K562 (cell line): Measurements from ENCODE around the gene DEGS1. TPM values are rescaled to one million over a fixed set of nuclear protein-coding genes. Genes with fewer than 3 reads are reported as not detected.

Experiments used
- CREB5 ChIP-seq: fragments of 250-450 bp; sonication (Bioruptor Pico); IDR thresholded peaks from 2 replicates; pipeline ENCODE4 v1.5.0; 2020; ENCODE audit warnings: mild to moderate bottlenecking
- GTF2A2 ChIP-seq: IDR thresholded peaks from 2 replicates; pipeline ENCODE4 v1.6.1; 2016; ENCODE audit warnings: mild to moderate bottlenecking, missing genetic modification characterization, missing compliant biosample characterization
- KDM4B ChIP-seq, 2 experiments: fragments of 450-650 bp in 1 of 2; sonication (generic) in 1 of 2; IDR thresholded peaks; 2 replicates each; pipeline ENCODE4 v1.6.1; 2016 to 2017; ENCODE audit warnings: borderline replicate concordance in 2 of 2, antibody characterized with exemption in 1 of 2, low read depth in 1 of 2, mild to moderate bottlenecking in 1 of 2
- MCM5 ChIP-seq: fragments of 450-650 bp; IDR thresholded peaks from 2 replicates; pipeline ENCODE4 v1.6.1; 2016; ENCODE audit warnings: low read depth
- MED1 ChIP-seq: sonication (generic); formaldehyde crosslinking; IDR thresholded peaks from 2 replicates; pipeline ENCODE4 v1.8.1; 2023; ENCODE audit warnings: missing genetic modification reagents, borderline replicate concordance
- MTA2 ChIP-seq: fragments of 450-650 bp; IDR thresholded peaks from 2 replicates; pipeline ENCODE4 v1.6.1; 2016; ENCODE audit warnings: low read depth
- NEUROD1 ChIP-seq: fragments of 150-350 bp; IDR thresholded peaks from 2 replicates; pipeline ENCODE4 v1.6.1; 2014; ENCODE audit warnings: borderline replicate concordance, low read length, low read depth; ENCODE audit not compliant: partially characterized antibody
- NONO ChIP-seq, 2 experiments: fragments of 200-400 bp in 1 of 2; fragments of 450-650 bp in 1 of 2; formaldehyde crosslinking in 1 of 2; IDR thresholded peaks; 2 replicates each; pipeline ENCODE4 v1.6.1; 2017; ENCODE audit warnings: low read depth in 2 of 2, mild to moderate bottlenecking in 2 of 2, moderate library complexity in 2 of 2, low read length in 1 of 2
- NRF1 ChIP-seq, 2 experiments: fragments of 450-650 bp; IDR thresholded peaks in 1 of 2; conservative IDR thresholded peaks in 1 of 2; 2 replicates each; pipeline ENCODE4 v1.6.1; 2014; ENCODE audit warnings: mild to moderate bottlenecking in 2 of 2
- PHB ChIP-seq: fragments of 250-450 bp; sonication (Bioruptor Pico); IDR thresholded peaks from 2 replicates; pipeline ENCODE4 v1.5.0; 2021
- RCOR1 ChIP-seq, 2 experiments: IDR thresholded peaks; 2 replicates each; pipeline ENCODE4 v1.6.1; 2012; ENCODE audit warnings: low read depth in 2 of 2, low read length in 2 of 2, borderline replicate concordance in 1 of 2, improper control_type of control experiment in 1 of 2
- TFAP4 ChIP-seq: sonication (generic); formaldehyde crosslinking; IDR thresholded peaks from 2 replicates; pipeline ENCODE4 v1.8.0; 2022; ENCODE audit warnings: missing genetic modification reagents, mild to moderate bottlenecking, moderate library complexity, borderline replicate concordance
- ZNF165 ChIP-seq: fragments of 250-450 bp; sonication (Bioruptor Pico); IDR thresholded peaks from 2 replicates; pipeline ENCODE4 v1.4.0; 2020; ENCODE audit warnings: borderline replicate concordance
- polyA plus RNA-seq, 8 experiments: library from polyadenylated mRNA; depleted of rRNA in 4 of 8; stranded (reverse) in 5 of 8; unstranded in 3 of 8; fragments of >200 nt; fragmentation: Nextera tagmentation in 2 of 8; fragmentation: Illumina TruSeq in 1 of 8; extraction: Ambion mirVana in 2 of 8; extraction: Trizol in 1 of 8; gene quantifications; 2 replicates each; pipeline versions ENCODE4 v1.2.1 to v1.2.3, GENCODE V29; 2011 to 2014; ENCODE audit warnings: inconsistent platforms in 1 of 8, missing spikeins in 1 of 8
- total RNA-seq, 7 experiments: library from RNA; depleted of rRNA in 6 of 7; stranded (reverse); fragments of >200 nt in 6 of 7; fragmentation: Illumina TruSeq in 2 of 7; extraction: Trizol in 2 of 7; gene quantifications; 2 replicates each; pipeline versions ENCODE4 v1.2.1 to v1.2.3, GENCODE V29; 2011 to 2021; ENCODE audit warnings: low replicate concordance in 1 of 7
- TF ChIP-seq, protein P1 (sequence below), 2 experiments: fragments of 450-650 bp in 1 of 2; IDR thresholded peaks; 2 replicates each; pipeline ENCODE4 v1.6.1; 2011 to 2017; ENCODE audit warnings: low read depth in 2 of 2, antibody characterized with exemption in 1 of 2, borderline replicate concordance in 1 of 2, low read length in 1 of 2, mild to moderate bottlenecking in 1 of 2, mixed read lengths in 1 of 2; ENCODE audit not compliant: control insufficient read depth in 1 of 2
- TF ChIP-seq, protein P2 (sequence below): fragments of 450-650 bp; IDR thresholded peaks from 2 replicates; pipeline ENCODE4 v1.6.1; 2017; ENCODE audit warnings: antibody characterized with exemption, mild to moderate bottlenecking
- TF ChIP-seq, protein P3 (sequence below): sonication (generic); formaldehyde crosslinking; IDR thresholded peaks from 2 replicates; pipeline ENCODE4 v1.5.0; 2020; ENCODE audit warnings: missing genetic modification reagents

DEGS1 gene
- total and polyA plus RNA-seq, 9 of the 15 experiments (the other 6 are each of a cell fraction or from before 2014, with no cell fraction given): 12.3 to 95.0 (median 38.8) TPM

DNA sequence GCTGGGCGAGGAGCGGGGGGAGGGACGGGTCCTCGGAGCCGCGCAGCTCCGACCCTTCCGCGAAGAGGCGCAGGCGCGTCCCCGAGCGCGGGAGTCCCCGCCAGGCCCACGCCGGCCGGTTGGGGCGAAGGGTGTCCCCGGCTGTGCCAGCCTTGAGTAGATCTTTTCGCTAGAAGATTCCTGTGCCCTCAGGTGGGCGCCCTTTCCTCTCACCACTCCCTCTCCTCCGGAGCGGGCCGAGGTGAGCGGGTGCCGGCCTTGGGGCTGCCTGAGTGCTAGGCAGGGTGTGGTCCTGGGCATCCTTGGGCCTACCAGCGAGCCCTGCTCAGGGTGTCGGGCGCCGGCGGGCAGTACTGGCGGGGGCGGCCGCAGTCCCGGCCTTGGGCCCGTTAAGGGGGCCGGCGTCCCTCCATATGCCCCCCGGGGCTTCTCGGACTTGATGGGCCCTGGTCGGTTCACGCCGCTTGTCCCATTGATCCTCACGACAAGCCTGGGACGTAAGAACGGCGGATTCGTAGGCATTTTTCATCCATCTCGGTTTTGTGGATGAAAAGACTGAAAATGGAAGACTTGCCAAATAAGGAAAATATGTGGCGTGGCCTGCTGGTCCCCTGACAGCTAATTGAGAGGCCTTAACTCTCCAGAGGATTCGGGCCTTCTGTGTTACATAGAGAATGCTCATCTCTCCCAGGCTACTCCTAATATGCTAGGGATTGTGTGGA is 712 bp downstream of the DEGS1 start (continued):
- TF ChIP-seq, protein P1, sequence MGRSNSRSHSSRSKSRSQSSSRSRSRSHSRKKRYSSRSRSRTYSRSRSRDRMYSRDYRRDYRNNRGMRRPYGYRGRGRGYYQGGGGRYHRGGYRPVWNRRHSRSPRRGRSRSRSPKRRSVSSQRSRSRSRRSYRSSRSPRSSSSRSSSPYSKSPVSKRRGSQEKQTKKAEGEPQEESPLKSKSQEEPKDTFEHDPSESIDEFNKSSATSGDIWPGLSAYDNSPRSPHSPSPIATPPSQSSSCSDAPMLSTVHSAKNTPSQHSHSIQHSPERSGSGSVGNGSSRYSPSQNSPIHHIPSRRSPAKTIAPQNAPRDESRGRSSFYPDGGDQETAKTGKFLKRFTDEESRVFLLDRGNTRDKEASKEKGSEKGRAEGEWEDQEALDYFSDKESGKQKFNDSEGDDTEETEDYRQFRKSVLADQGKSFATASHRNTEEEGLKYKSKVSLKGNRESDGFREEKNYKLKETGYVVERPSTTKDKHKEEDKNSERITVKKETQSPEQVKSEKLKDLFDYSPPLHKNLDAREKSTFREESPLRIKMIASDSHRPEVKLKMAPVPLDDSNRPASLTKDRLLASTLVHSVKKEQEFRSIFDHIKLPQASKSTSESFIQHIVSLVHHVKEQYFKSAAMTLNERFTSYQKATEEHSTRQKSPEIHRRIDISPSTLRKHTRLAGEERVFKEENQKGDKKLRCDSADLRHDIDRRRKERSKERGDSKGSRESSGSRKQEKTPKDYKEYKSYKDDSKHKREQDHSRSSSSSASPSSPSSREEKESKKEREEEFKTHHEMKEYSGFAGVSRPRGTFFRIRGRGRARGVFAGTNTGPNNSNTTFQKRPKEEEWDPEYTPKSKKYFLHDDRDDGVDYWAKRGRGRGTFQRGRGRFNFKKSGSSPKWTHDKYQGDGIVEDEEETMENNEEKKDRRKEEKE (IDR thresholded peaks at IDR 0.05; ENCODE audit: borderline replicate concordance in 1 of 2, control insufficient read depth in 1 of 2, low read depth in 2 of 2, low read length in 1 of 2): no peak
- TF ChIP-seq ZNF165 (no peak), KDM4B (IDR thresholded peaks at IDR 0.05; ENCODE audit: borderline replicate concordance in 2 of 2, low read depth in 1 of 2) (no peak), PHB (CRISPR knock-in tag) (no peak), MTA2 (no peak), RCOR1 (IDR thresholded peaks at IDR 0.05; ENCODE audit: borderline replicate concordance in 1 of 2, low read depth in 2 of 2, low read length in 2 of 2) (no peak), NRF1 (conservative IDR thresholded peaks at IDR 0.05 in 1 of 2, IDR thresholded peaks at IDR 0.05 in 1 of 2) (peak; percentile 85 to 88), GTF2A2 (no peak), CREB5 (no peak), TFAP4 (CRISPR knock-in tag) (no peak), MCM5 (no peak), MED1 (CRISPR knock-in tag) (no peak), NEUROD1 (no peak), NONO (IDR thresholded peaks at IDR 0.05; ENCODE audit: low read depth in 2 of 2, low read length in 1 of 2) (no peak)
- TF ChIP-seq, protein P2, sequence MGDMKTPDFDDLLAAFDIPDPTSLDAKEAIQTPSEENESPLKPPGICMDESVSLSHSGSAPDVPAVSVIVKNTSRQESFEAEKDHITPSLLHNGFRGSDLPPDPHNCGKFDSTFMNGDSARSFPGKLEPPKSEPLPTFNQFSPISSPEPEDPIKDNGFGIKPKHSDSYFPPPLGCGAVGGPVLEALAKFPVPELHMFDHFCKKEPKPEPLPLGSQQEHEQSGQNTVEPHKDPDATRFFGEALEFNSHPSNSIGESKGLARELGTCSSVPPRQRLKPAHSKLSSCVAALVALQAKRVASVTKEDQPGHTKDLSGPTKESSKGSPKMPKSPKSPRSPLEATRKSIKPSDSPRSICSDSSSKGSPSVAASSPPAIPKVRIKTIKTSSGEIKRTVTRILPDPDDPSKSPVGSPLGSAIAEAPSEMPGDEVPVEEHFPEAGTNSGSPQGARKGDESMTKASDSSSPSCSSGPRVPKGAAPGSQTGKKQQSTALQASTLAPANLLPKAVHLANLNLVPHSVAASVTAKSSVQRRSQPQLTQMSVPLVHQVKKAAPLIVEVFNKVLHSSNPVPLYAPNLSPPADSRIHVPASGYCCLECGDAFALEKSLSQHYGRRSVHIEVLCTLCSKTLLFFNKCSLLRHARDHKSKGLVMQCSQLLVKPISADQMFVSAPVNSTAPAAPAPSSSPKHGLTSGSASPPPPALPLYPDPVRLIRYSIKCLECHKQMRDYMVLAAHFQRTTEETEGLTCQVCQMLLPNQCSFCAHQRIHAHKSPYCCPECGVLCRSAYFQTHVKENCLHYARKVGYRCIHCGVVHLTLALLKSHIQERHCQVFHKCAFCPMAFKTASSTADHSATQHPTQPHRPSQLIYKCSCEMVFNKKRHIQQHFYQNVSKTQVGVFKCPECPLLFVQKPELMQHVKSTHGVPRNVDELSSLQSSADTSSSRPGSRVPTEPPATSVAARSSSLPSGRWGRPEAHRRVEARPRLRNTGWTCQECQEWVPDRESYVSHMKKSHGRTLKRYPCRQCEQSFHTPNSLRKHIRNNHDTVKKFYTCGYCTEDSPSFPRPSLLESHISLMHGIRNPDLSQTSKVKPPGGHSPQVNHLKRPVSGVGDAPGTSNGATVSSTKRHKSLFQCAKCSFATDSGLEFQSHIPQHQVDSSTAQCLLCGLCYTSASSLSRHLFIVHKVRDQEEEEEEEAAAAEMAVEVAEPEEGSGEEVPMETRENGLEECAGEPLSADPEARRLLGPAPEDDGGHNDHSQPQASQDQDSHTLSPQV: no peak
- TF ChIP-seq, protein P3, sequence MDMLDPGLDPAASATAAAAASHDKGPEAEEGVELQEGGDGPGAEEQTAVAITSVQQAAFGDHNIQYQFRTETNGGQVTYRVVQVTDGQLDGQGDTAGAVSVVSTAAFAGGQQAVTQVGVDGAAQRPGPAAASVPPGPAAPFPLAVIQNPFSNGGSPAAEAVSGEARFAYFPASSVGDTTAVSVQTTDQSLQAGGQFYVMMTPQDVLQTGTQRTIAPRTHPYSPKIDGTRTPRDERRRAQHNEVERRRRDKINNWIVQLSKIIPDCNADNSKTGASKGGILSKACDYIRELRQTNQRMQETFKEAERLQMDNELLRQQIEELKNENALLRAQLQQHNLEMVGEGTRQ (CRISPR knock-in tag): no peak
